ENCODE data around the gene ADCY4.

ADCY4 gene

GRCh38 chr14:24314377-24315193 is 20.3 kb downstream of the ADCY4 start:
- no peak for TF ChIP-seq CTCF (IDR thresholded peaks at IDR 0.05; ENCODE audit: low read depth, low read length)
- H3K4me3 ChIP-seq (ENCODE audit: low read depth, low read length) = no peak overlapping the region
- no peak for DNase-seq (ENCODE audit: low read depth, low spot score)
- in situ Hi-C loops (cut with HindIII; ENCODE audit: low sequenced_read_pairs) = no loop called here

- TF ChIP-seq CTCF (IDR thresholded peaks at IDR 0.05; ENCODE audit: low read depth, low read length) = no peak
- no peak overlapping the region for H3K4me3 ChIP-seq (ENCODE audit: low read depth, low read length)
- in situ Hi-C loops (cut with HindIII; ENCODE audit: low sequenced_read_pairs) = no loop called here
- DNase-seq (ENCODE audit: low read depth, low spot score) = no peak
Observed at GRCh38 chr14:24313913-24314312, 21.0 kb downstream of the ADCY4 start.

- TF ChIP-seq CTCF (IDR thresholded peaks at IDR 0.05; ENCODE audit: low read depth, low read length) = no peak
- in situ Hi-C loops (cut with HindIII; ENCODE audit: low sequenced_read_pairs) = no loop called here
- no peak for DNase-seq (ENCODE audit: low read depth, low spot score)
- no peak overlapping the region for H3K4me3 ChIP-seq (ENCODE audit: low read depth, low read length)
Observed at GRCh38 chr14:24312736-24313507, 21.9 kb downstream of the ADCY4 start.

GRCh38 chr14:24311837-24312615 is 22.8 kb downstream of the ADCY4 start:
- in situ Hi-C loops (cut with HindIII; ENCODE audit: low sequenced_read_pairs) = no loop called here
- DNase-seq (ENCODE audit: low read depth, low spot score) = no peak
- no peak overlapping the region for H3K4me3 ChIP-seq (ENCODE audit: low read depth, low read length)
- no peak for TF ChIP-seq CTCF (IDR thresholded peaks at IDR 0.05; ENCODE audit: low read depth, low read length)

- no peak within 1 kb of the TSS for H3K4me3 ChIP-seq (ENCODE audit: low read depth, low read length)
- DNase-seq (ENCODE audit: low read depth, low spot score) = peak; percentile 81
- peak; percentile 17 for TF ChIP-seq CTCF (IDR thresholded peaks at IDR 0.05; ENCODE audit: low read depth, low read length)
- in situ Hi-C loops (cut with HindIII; ENCODE audit: low sequenced_read_pairs) = no loop called here
Observed at GRCh38 chr14:24310646-24311604, 23.9 kb downstream of the ADCY4 start, which contains the start of gene LTB4R. TSS of gene LTB4R (plus strand) at chr14:24311502. CDS start at chr14:24315652, 4,150 bp downstream.

Measured in astrocyte of the spinal cord (primary cell).